Measurements from ENCODE around the gene SPINK7.

DNA sequence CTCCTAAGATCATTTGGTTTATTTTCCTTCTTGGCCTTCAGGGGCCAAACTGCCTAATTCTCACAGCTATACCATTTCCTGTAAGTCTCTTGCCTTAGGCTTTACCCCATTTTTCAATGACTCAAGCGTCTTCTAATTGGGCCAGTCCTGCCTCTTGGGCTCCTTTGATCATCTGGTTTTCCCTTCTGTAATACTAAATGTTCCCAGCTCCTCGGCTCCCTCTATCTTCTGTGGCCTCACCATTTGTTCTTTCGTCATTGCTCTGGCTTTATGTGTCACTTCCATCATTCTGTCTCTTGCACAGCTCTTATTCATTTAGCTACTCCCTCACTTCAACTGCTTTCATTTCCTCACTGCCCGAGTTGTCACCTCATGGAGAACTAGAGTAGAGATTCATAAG is 14.5 kb upstream of the SPINK7 start:
- TF ChIP-seq, protein P1, sequence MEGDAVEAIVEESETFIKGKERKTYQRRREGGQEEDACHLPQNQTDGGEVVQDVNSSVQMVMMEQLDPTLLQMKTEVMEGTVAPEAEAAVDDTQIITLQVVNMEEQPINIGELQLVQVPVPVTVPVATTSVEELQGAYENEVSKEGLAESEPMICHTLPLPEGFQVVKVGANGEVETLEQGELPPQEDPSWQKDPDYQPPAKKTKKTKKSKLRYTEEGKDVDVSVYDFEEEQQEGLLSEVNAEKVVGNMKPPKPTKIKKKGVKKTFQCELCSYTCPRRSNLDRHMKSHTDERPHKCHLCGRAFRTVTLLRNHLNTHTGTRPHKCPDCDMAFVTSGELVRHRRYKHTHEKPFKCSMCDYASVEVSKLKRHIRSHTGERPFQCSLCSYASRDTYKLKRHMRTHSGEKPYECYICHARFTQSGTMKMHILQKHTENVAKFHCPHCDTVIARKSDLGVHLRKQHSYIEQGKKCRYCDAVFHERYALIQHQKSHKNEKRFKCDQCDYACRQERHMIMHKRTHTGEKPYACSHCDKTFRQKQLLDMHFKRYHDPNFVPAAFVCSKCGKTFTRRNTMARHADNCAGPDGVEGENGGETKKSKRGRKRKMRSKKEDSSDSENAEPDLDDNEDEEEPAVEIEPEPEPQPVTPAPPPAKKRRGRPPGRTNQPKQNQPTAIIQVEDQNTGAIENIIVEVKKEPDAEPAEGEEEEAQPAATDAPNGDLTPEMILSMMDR (IDR thresholded peaks at IDR 0.05; ENCODE audit: low read depth, low read length), result no peak
- TF ChIP-seq, protein P2, sequence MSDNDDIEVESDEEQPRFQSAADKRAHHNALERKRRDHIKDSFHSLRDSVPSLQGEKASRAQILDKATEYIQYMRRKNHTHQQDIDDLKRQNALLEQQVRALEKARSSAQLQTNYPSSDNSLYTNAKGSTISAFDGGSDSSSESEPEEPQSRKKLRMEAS (IDR thresholded peaks at IDR 0.05; ENCODE audit: low read depth, low read length), result no peak
